ENCODE results near the gene IFI27L2.

Gene IFI27L2

DNA sequence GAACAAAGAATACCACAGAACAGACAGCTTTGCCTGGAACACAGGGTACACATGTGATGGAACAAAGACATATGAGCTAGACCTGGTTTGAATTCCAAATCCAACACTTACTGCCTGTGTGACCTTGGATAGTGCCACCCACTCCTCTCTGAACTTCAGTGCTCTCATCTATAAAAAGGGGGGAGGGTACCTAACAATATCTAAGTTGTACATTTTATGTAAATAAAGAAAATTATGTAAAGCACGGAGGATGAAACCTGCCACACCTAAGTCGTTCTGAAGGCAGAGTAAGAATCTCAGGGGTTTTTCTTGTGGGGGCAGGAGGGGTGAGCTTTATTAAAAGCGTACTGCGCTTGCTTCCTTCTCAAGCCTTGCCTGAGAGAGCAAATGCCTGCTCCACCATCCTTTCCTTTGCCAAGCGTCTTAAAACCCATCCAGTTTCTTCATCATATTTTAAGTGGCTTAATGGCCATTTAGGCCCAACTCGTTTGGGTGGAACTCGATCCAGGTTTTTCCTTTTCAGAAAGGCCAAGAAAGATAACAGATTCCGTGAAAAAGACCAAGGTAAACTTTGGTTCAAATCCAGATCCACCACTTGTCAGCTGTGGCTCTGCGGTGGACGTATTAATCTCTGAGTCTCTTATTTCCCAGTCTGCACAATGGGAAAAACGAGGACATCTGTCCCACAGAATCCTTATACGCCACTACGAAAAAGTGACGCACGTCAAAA lies 49.3 kb downstream of the IFI27L2 start:
- Histone ChIP-seq H3K79me2 (ENCODE audit: insufficient read depth, low read length) (peaks cover 58% of the 10 kb centered on the region), H3K9me2 (ENCODE audit: low read depth, low read length) (no peaks in the 10 kb centered on the region), H3K27ac (ENCODE audit: low read depth, low read length, poor library complexity, severe bottlenecking) (peak overlapping the region; percentile 51), H2AFZ (ENCODE audit: low read length) (no peak overlapping the region), H3K4me2 (ENCODE audit: low read length) (peak overlapping the region; percentile 95), H3K4me1 (ENCODE audit: insufficient read depth, low read length, severe bottlenecking) (peaks cover 44% of the 10 kb centered on the region), H4K20me1 (ENCODE audit: insufficient read depth, low read length) (no peaks in the 10 kb centered on the region), H3K9ac (ENCODE audit: low read length) (peak overlapping the region; percentile 97), H3F3A (ENCODE audit: insufficient read depth, low read length) (no peaks in the 10 kb centered on the region), H3K4me3 (ENCODE audit: low read depth, low read length, poor library complexity, severe bottlenecking) (peak overlapping the region; percentile 98), H3K9me3 (ENCODE audit: low read length) (peaks cover 12% of the 10 kb centered on the region), H3K36me3 (ENCODE audit: insufficient read depth, low read length) (peaks cover 52% of the 10 kb centered on the region), H3K27me3 (ENCODE audit: insufficient read depth, low read length) (no peaks in the 10 kb centered on the region)
- TF ChIP-seq EZH2 (IDR thresholded peaks at IDR 0.05; ENCODE audit: borderline replicate concordance, low read length) = no peak
- TF ChIP-seq, protein P1, sequence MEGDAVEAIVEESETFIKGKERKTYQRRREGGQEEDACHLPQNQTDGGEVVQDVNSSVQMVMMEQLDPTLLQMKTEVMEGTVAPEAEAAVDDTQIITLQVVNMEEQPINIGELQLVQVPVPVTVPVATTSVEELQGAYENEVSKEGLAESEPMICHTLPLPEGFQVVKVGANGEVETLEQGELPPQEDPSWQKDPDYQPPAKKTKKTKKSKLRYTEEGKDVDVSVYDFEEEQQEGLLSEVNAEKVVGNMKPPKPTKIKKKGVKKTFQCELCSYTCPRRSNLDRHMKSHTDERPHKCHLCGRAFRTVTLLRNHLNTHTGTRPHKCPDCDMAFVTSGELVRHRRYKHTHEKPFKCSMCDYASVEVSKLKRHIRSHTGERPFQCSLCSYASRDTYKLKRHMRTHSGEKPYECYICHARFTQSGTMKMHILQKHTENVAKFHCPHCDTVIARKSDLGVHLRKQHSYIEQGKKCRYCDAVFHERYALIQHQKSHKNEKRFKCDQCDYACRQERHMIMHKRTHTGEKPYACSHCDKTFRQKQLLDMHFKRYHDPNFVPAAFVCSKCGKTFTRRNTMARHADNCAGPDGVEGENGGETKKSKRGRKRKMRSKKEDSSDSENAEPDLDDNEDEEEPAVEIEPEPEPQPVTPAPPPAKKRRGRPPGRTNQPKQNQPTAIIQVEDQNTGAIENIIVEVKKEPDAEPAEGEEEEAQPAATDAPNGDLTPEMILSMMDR (IDR thresholded peaks at IDR 0.05; ENCODE audit: low read length) = no peak

DNA sequence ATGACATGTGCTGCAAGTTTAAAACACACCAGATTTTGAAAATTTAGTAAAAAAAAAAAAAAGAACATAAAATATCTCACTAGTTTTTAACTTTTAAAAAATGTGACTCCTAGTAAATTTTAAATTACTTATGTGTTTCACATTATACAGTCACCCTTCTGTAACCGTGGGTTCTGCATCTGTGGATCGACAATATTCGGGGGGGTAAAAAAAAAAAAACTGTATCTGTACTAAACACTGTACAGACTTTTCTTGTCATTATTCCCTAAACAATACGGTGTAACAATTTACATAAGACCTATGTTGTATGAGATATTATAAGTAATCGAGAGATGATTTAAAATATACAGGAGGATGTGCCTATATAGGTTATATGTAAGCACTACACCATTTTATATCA lies 51.6 kb downstream of the IFI27L2 start:
- H3K9me3 ChIP-seq (ENCODE audit: low read length) = peaks cover 19% of the 10 kb centered on the region
- H4K20me1 ChIP-seq (ENCODE audit: insufficient read depth, low read length) = no peaks in the 10 kb centered on the region
- H3K4me3 ChIP-seq (ENCODE audit: low read depth, low read length, poor library complexity, severe bottlenecking) = peak overlapping the region; percentile 98
- H3K27ac ChIP-seq (ENCODE audit: low read depth, low read length, poor library complexity, severe bottlenecking) = no peak overlapping the region
- H3K9ac ChIP-seq (ENCODE audit: low read length) = no peak overlapping the region
- peaks cover 4% of the 10 kb centered on the region; the same call in 1 of the 2 replicates for H3F3A ChIP-seq (ENCODE audit: insufficient read depth, low read length)
- no peaks in the 10 kb centered on the region for H3K9me2 ChIP-seq (ENCODE audit: low read depth, low read length)
- H3K36me3 ChIP-seq (ENCODE audit: insufficient read depth, low read length) = peaks cover 70% of the 10 kb centered on the region
- peaks cover 80% of the 10 kb centered on the region for H3K79me2 ChIP-seq (ENCODE audit: insufficient read depth, low read length)
- no peak overlapping the region for H2AFZ ChIP-seq (ENCODE audit: low read length)
- TF ChIP-seq, protein P1 (IDR thresholded peaks at IDR 0.05; ENCODE audit: low read length) = no peak
- no peak for TF ChIP-seq EZH2 (IDR thresholded peaks at IDR 0.05; ENCODE audit: borderline replicate concordance, low read length)
- H3K4me2 ChIP-seq (ENCODE audit: low read length) = peak overlapping the region; percentile 95; the same call in 1 of the 2 replicates
- H3K27me3 ChIP-seq (ENCODE audit: insufficient read depth, low read length) = no peaks in the 10 kb centered on the region
- peaks cover 44% of the 10 kb centered on the region for H3K4me1 ChIP-seq (ENCODE audit: insufficient read depth, low read length, severe bottlenecking)

Data from OCI-LY1 (cell line).